H1 (cell line): ENCODE data around the gene CDKN1B. TPM values are rescaled to one million over a fixed set of nuclear protein-coding genes. Genes with fewer than 3 reads are reported as not detected.
A peak's percentile ranks its signal among the peaks of the same experiment; 100 is the strongest.

Experiments used
- CTCF ChIP-seq, 3 experiments: IDR thresholded peaks; 1 replicate in 2 of 3; 2 replicates in 1 of 3; pipeline versions ENCODE4 v1.5.1 to v1.6.1; 2011; ENCODE audit warnings: low read length in 3 of 3, mild to moderate bottlenecking in 3 of 3, inconsistent platforms in 2 of 3, low read depth in 1 of 3, moderate library complexity in 1 of 3; ENCODE audit not compliant: insufficient read depth in 1 of 3; ENCODE audit errors: control extremely low read depth in 1 of 3
- E2F6 ChIP-seq: IDR thresholded peaks from 2 replicates; pipeline ENCODE4 v1.6.1; 2012; ENCODE audit warnings: inconsistent platforms
- EP300 ChIP-seq, 2 experiments: IDR thresholded peaks; 1 replicate in 1 of 2; 2 replicates in 1 of 2; pipeline ENCODE4 v1.6.1; 2011 to 2012; ENCODE audit warnings: low read depth in 2 of 2, low read length in 2 of 2, mild to moderate bottlenecking in 2 of 2, borderline replicate concordance in 1 of 2, inconsistent platforms in 1 of 2, moderate library complexity in 1 of 2
- RAD21 ChIP-seq, 2 experiments: IDR thresholded peaks in 1 of 2; conservative IDR thresholded peaks in 1 of 2; 2 replicates each; pipeline ENCODE4 v1.6.1; 2011; ENCODE audit warnings: low read depth in 2 of 2, low read length in 2 of 2, improper control_type of control experiment in 1 of 2, inconsistent platforms in 1 of 2, mild to moderate bottlenecking in 1 of 2, moderate library complexity in 1 of 2
- polyA plus RNA-seq, 7 experiments: library from polyadenylated mRNA; depleted of rRNA in 3 of 7; stranded (reverse) in 5 of 7; unstranded in 2 of 7; fragments of >200 nt in 5 of 7; fragments of 200-250 nt in 2 of 7; gene quantifications; 1 replicate in 5 of 7; 2 replicates in 1 of 7; 4 replicates in 1 of 7; pipeline versions ENCODE4 v1.2.1 to v1.2.3, GENCODE V29; 2011 to 2013; ENCODE audit warnings: missing spikeins in 2 of 7, mixed read lengths in 2 of 7
- total RNA-seq: library from RNA; stranded (reverse); fragmentation: NEBNext Ultra II Directional; extraction: Animal tissue kit (Norgen Biotek cat#: 25700); gene quantifications from 2 replicates; pipeline ENCODE4 v1.2.1, GENCODE V29; 2021

Gene CDKN1B
- total and polyA plus RNA-seq, 2 of the 8 experiments (the other 6 are each of a cell fraction or from before 2014, with no cell fraction given): 6.5 to 27.2 TPM

- TF ChIP-seq CTCF (IDR thresholded peaks at IDR 0.05; ENCODE audit: control extremely low read depth in 1 of 3, insufficient read depth in 1 of 3, low read depth in 1 of 3, low read length in 3 of 3) (peak in 1 of 3 experiments; percentile 8; a peak in 1 of 4 replicates), EP300 (IDR thresholded peaks at IDR 0.05; ENCODE audit: borderline replicate concordance in 1 of 2, low read depth in 2 of 2, low read length in 2 of 2) (peak in 1 of 2 experiments; percentile 41; a peak in 1 of 3 replicates), E2F6 (peak; percentile 71; the same call in 1 of the 2 replicates), RAD21 (IDR thresholded peaks at IDR 0.05 in 1 of 2, conservative IDR thresholded peaks at IDR 0.05 in 1 of 2; ENCODE audit: low read depth in 2 of 2, low read length in 2 of 2) (no peak)
These were observed 8.2 kb downstream of the CDKN1B start (continued) for GRCh38 chr12:12725086-12725955.
